A673 (cell line): ENCODE data around the gene SPECC1L.
"Not testable (repeated sequence)": the region's sequence is repeated elsewhere in the genome, so short reads cannot be mapped to it uniquely, and the experiment has no call there.

Experiments used
- EZH2 ChIP-seq: fragments of 200-600 bp; sonication (generic); IDR thresholded peaks from 2 replicates; pipeline ENCODE4 v1.6.1; 2017; ENCODE audit warnings: borderline replicate concordance, low read depth, mild to moderate bottlenecking, mixed read lengths, antibody characterized with exemption, low read length; ENCODE audit not compliant: poor library complexity, severe bottlenecking
- TF ChIP-seq, protein P1 (sequence below): fragments of 300-800, 200-600 bp; sonication (generic); conservative IDR thresholded peaks from 2 replicates; pipeline ENCODE4 v1.5.1; 2017; ENCODE audit warnings: low read depth, mild to moderate bottlenecking, antibody characterized with exemption, low read length, moderate library complexity, mixed read lengths

DNA sequence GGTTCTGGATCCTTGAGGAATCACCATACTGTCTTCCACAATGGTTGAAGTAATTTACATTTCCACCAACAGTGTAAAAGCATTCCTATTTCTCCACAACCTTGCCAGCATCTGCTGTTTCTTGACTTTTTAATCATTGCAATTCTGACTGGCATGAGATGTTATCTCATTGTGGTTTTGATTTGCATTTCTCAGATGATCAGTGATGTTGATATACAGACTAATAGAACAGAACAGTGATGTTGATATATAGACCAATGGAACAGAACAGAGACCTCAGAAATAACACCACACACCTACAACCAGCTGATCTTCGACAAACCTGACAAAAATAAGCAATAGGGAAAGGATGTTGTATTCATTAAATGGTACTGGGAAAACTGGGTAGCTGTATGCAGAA, 29.9 kb downstream of the SPECC1L start:
- TF ChIP-seq, protein P1, sequence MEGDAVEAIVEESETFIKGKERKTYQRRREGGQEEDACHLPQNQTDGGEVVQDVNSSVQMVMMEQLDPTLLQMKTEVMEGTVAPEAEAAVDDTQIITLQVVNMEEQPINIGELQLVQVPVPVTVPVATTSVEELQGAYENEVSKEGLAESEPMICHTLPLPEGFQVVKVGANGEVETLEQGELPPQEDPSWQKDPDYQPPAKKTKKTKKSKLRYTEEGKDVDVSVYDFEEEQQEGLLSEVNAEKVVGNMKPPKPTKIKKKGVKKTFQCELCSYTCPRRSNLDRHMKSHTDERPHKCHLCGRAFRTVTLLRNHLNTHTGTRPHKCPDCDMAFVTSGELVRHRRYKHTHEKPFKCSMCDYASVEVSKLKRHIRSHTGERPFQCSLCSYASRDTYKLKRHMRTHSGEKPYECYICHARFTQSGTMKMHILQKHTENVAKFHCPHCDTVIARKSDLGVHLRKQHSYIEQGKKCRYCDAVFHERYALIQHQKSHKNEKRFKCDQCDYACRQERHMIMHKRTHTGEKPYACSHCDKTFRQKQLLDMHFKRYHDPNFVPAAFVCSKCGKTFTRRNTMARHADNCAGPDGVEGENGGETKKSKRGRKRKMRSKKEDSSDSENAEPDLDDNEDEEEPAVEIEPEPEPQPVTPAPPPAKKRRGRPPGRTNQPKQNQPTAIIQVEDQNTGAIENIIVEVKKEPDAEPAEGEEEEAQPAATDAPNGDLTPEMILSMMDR, result not testable (repeated sequence)
- TF ChIP-seq EZH2, result not testable (repeated sequence)
